ENCODE data around the gene UGT1A7. TPM values are rescaled to one million over a fixed set of nuclear protein-coding genes. Genes with fewer than 3 reads are reported as not detected.

UGT1A7 gene
- total and polyA plus RNA-seq, 9 of the 15 experiments (the other 6 are each of a cell fraction or from before 2014, with no cell fraction given) = not detected

DNA sequence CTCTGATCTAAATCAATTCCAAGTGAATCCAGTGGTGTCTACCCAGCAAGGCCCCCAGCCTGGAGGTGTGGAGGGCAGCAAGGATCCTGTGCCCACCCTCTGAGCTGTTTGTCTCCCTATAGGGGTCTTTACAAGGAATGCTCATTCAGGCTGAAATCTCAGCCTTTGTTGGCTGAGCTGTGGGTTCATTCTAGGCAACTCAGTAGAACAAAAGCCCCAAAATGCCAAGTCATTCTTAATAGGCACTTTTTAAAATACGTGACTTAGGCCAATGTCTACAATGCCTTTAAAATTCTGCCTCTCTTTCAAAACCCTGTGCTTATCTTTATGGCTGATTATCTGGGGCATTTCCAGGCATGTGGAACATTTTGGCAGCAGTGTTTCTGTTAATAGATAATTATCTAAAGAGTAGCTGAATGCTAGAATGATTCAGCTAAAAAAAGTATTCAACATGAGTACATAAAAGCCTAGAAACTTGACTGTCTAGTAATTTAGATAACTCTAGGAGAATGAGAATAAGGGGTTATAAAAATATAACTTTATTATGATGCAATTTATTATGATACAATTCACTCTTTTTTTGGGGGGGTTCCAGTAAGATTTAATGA lies 18.4 kb downstream of the UGT1A7 start (continued):
- TF ChIP-seq TEAD2 (tag; IDR thresholded peaks at IDR 0.05) = no peak
- no peak for TF ChIP-seq TAF9B (IDR thresholded peaks at IDR 0.05; ENCODE audit: partially characterized antibody)
- TF ChIP-seq, protein P1, sequence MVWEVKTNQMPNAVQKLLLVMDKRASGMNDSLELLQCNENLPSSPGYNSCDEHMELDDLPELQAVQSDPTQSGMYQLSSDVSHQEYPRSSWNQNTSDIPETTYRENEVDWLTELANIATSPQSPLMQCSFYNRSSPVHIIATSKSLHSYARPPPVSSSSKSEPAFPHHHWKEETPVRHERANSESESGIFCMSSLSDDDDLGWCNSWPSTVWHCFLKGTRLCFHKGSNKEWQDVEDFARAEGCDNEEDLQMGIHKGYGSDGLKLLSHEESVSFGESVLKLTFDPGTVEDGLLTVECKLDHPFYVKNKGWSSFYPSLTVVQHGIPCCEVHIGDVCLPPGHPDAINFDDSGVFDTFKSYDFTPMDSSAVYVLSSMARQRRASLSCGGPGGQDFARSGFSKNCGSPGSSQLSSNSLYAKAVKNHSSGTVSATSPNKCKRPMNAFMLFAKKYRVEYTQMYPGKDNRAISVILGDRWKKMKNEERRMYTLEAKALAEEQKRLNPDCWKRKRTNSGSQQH (CRISPR knock-in tag; IDR thresholded peaks at IDR 0.05) = no peak
- TF ChIP-seq MYBL2 (IDR thresholded peaks at IDR 0.05; ENCODE audit: low read depth) = peak; percentile 70; the same call in 1 of the 2 replicates
- no peak for TF ChIP-seq MYBL2 (CRISPR knock-in tag; IDR thresholded peaks at IDR 0.05; ENCODE audit: borderline replicate concordance)
- TF ChIP-seq, protein P2, sequence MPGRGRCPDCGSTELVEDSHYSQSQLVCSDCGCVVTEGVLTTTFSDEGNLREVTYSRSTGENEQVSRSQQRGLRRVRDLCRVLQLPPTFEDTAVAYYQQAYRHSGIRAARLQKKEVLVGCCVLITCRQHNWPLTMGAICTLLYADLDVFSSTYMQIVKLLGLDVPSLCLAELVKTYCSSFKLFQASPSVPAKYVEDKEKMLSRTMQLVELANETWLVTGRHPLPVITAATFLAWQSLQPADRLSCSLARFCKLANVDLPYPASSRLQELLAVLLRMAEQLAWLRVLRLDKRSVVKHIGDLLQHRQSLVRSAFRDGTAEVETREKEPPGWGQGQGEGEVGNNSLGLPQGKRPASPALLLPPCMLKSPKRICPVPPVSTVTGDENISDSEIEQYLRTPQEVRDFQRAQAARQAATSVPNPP (IDR thresholded peaks at IDR 0.05; ENCODE audit: borderline replicate concordance, insufficient read depth, insufficient read length) = no peak
- TF ChIP-seq XRCC5 (IDR thresholded peaks at IDR 0.05; ENCODE audit: low read depth, low read length) = no peak
- TF ChIP-seq RFX5 (IDR thresholded peaks at IDR 0.05; ENCODE audit: low read depth, low read length) = no peak
- no peak for TF ChIP-seq ZNF282 (CRISPR knock-in tag; IDR thresholded peaks at IDR 0.05)
- no peak for TF ChIP-seq HDAC1 (IDR thresholded peaks at IDR 0.05)
- TF ChIP-seq HNRNPLL (IDR thresholded peaks at IDR 0.05; ENCODE audit: low read depth, low read length, poor library complexity, severe bottlenecking) = no peak
- peak; percentile 40; the same call in 1 of the 2 replicates for TF ChIP-seq CXXC5 (CRISPR knock-in tag; IDR thresholded peaks at IDR 0.05)
- TF ChIP-seq YY1 (IDR thresholded peaks at IDR 0.05; ENCODE audit: borderline replicate concordance in 1 of 3, control insufficient read depth in 1 of 3, extremely low read depth in 1 of 3, insufficient read depth in 3 of 3, insufficient read length in 1 of 3, insufficient replicate concordance in 2 of 3, low read depth in 1 of 3, low read length in 2 of 3) = no peak
- TF ChIP-seq, protein P3, sequence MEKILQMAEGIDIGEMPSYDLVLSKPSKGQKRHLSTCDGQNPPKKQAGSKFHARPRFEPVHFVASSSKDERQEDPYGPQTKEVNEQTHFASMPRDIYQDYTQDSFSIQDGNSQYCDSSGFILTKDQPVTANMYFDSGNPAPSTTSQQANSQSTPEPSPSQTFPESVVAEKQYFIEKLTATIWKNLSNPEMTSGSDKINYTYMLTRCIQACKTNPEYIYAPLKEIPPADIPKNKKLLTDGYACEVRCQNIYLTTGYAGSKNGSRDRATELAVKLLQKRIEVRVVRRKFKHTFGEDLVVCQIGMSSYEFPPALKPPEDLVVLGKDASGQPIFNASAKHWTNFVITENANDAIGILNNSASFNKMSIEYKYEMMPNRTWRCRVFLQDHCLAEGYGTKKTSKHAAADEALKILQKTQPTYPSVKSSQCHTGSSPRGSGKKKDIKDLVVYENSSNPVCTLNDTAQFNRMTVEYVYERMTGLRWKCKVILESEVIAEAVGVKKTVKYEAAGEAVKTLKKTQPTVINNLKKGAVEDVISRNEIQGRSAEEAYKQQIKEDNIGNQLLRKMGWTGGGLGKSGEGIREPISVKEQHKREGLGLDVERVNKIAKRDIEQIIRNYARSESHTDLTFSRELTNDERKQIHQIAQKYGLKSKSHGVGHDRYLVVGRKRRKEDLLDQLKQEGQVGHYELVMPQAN (IDR thresholded peaks at IDR 0.05; ENCODE audit: borderline replicate concordance) = no peak
- TF ChIP-seq TEAD1 (CRISPR knock-in tag; IDR thresholded peaks at IDR 0.05) = peak in 1 of 2 experiments; percentile 93; a peak in 2 of 4 replicates
- TF ChIP-seq CHD2 (IDR thresholded peaks at IDR 0.05; ENCODE audit: low read depth, low read length) = no peak
- TF ChIP-seq FUS (optimal IDR thresholded peaks at IDR 0.05; ENCODE audit: low read depth, low read length) = no peak
- no peak for TF ChIP-seq ZNF444 (CRISPR knock-in tag; IDR thresholded peaks at IDR 0.05)
- TF ChIP-seq CEBPG (CRISPR knock-in tag; IDR thresholded peaks at IDR 0.05) = no peak
- TF ChIP-seq CEBPG (tag; conservative IDR thresholded peaks at IDR 0.05 in 1 of 2, IDR thresholded peaks at IDR 0.05 in 1 of 2) = peak; percentile 27 to 56; a peak in 1 of 4 replicates
